Muscle of leg (tissue), 16 donors: ENCODE measurements around the gene RNF40. TPM values are rescaled to one million over a fixed set of nuclear protein-coding genes. Genes with fewer than 3 reads are reported as not detected.
A peak's percentile ranks its signal among the peaks of the same experiment; 100 is the strongest.

Source experiments
- DNase-seq: peaks from one replicate; pipeline ENCODE4 v3.0.0; 2013
- H3K27ac ChIP-seq: one replicate; pipeline ENCODE4 v1.5.1; 2013; ENCODE audit warnings: mild to moderate bottlenecking, low read length, control low read depth
- H3K27me3 ChIP-seq: one replicate; pipeline ENCODE4 v1.6.1; 2013; ENCODE audit warnings: low read length; ENCODE audit not compliant: control insufficient read depth, insufficient read depth
- H3K36me3 ChIP-seq: one replicate; pipeline ENCODE4 v1.6.1; 2013; ENCODE audit warnings: low read length; ENCODE audit not compliant: control insufficient read depth, insufficient read depth
- H3K4me1 ChIP-seq: one replicate; pipeline ENCODE4 v1.6.1; 2013; ENCODE audit warnings: low read length; ENCODE audit not compliant: control insufficient read depth, insufficient read depth
- H3K4me3 ChIP-seq: one replicate; pipeline ENCODE4 v1.5.1; 2013; ENCODE audit warnings: low read length, control low read depth
- H3K9me3 ChIP-seq: replicated peaks from 2 replicates; pipeline ENCODE4 v1.6.1; 2013; ENCODE audit warnings: low read depth, low read length; ENCODE audit not compliant: control insufficient read depth
- WGBS: methylation state at CpG from one replicate; pipeline ENCODE4 v1.1.5; 2013; ENCODE audit warnings: missing lambda C conversion rate; ENCODE audit not compliant: insufficient coverage; 5-methylcytosine and 5-hydroxymethylcytosine counted together
- long read RNA-seq, 11 donors: transcript quantifications; one replicate each; lab custom pipeline, GENCODE V29; 2026
- polyA plus RNA-seq, 8 donors: library from polyadenylated mRNA; unstranded; fragments of 120-200 nt; gene quantifications; one replicate each; pipeline versions ENCODE4 v1.2.1 to v1.2.3, GENCODE V29; 2013; ENCODE audit warnings: inconsistent platforms in 1 of 8, low replicate concordance in 1 of 8; ENCODE audit not compliant: insufficient read length in 8 of 8, insufficient read depth in 1 of 8
- total RNA-seq: library from RNA; stranded (reverse); fragments of 120-200 nt; gene quantifications from one replicate; pipeline ENCODE4 v1.2.4, GENCODE V29; 2013

Gene RNF40
- total RNA-seq (43.9 TPM), polyA plus RNA-seq (10 to 100 TPM; 46.3 to 72.0 (median 56.9) TPM)
- long read RNA-seq, donor 1, full-length matches to known transcripts, result 1 of 1 reads
- long read RNA-seq, donor 1, partial matches to known transcripts, result 0 of 1 reads
- long read RNA-seq, donor 1, other reads (novel, unspliced or antisense), result 0 of 1 reads
- long read RNA-seq, donor 2, result 0 reads
- long read RNA-seq, donor 3, full-length matches to known transcripts, result 3 of 3 reads
- long read RNA-seq, donor 3, partial matches to known transcripts, result 0 of 3 reads
- long read RNA-seq, donor 3, other reads (novel, unspliced or antisense), result 0 of 3 reads
- long read RNA-seq, donor 4, result 0 reads
- long read RNA-seq, donor 5, partial matches to known transcripts, result 12 of 14 reads
- long read RNA-seq, donor 5, other reads (novel, unspliced or antisense), result 0 of 14 reads
- long read RNA-seq, donor 6, full-length matches to known transcripts, result 1 of 1 reads
- long read RNA-seq, donor 6, partial matches to known transcripts, result 0 of 1 reads
- long read RNA-seq, donor 6, other reads (novel, unspliced or antisense), result 0 of 1 reads
- long read RNA-seq, donor 7, result 0 reads
- long read RNA-seq, donor 8, result 0 reads
- long read RNA-seq, donor 9, partial matches to known transcripts, result 6 of 6 reads
- long read RNA-seq, donor 9, other reads (novel, unspliced or antisense), result 0 of 6 reads
- long read RNA-seq, donor 10, result 0 reads
- long read RNA-seq, donor 11, result 0 reads

DNA sequence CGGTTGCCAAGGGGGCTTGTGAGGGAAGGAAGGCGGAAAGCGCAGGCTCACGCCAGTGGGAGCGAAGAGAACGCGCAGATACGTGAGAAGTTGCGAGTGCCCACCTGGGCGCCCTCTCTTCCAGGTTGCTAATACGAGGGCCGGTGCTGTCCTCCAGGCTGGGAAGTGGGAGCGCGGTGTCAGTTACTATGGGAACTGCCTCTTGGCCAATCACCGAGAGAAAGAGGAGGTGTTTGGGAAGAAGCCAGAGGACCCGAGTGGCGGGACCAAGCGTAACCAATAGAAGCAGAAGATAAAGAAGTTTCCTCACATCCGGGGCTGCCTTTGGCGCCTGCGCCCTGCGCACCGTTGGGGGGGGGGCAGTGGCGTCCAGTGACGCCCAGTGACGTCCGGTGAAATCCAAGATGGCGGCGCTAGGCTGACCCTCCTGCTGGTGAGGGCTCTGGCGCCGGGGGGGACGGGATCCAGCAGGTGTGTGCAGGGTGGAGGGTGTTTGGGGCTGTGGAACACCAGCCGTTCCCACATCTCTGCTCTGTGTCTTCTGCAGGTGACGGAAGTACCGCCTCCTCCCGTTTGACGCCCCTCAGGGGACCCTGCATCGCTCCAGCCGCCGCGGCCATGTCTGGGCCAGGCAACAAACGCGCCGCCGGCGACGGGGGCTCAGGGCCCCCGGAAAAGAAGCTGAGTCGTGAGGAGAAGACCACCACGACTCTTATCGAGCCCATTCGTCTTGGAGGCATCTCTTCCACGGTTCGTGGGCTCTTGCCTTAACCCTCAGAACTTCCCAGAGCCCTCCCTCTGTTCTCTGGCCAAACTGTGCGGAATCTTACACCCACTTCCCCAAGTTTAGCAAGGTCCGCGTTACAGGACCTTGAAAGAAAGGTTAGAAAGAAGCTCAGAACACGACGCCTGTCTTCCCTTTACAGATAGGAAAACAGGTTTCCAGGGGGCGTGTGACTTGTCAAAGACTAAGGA is at the start of gene RNF40, which contains the start of gene CFAP119:
RNF40 (plus strand) TSS at position 395 of the 975 bp plus-strand sequence; CDS start at position 619, 224 bp downstream.
CFAP119 (minus strand) TSS at position 135 of the 975 bp plus-strand sequence. CDS start 314 bp downstream, outside the sequence.
- WGBS, result under 1% methylated on average over 41 of the region's 60 CpGs
- Histone ChIP-seq H3K4me3 (peak within 1 kb of the TSS; percentile 90), H3K27ac (peak within 1 kb of the TSS; percentile 94), H3K4me1 (peaks cover 18% of the 10 kb centered on the region), H3K27me3 (no peaks in the 10 kb centered on the region), H3K9me3 (no peaks in the 10 kb centered on the region), H3K36me3 (peaks cover 50% of the 10 kb centered on the region)
- DNase-seq, result peak; percentile 99

DNA sequence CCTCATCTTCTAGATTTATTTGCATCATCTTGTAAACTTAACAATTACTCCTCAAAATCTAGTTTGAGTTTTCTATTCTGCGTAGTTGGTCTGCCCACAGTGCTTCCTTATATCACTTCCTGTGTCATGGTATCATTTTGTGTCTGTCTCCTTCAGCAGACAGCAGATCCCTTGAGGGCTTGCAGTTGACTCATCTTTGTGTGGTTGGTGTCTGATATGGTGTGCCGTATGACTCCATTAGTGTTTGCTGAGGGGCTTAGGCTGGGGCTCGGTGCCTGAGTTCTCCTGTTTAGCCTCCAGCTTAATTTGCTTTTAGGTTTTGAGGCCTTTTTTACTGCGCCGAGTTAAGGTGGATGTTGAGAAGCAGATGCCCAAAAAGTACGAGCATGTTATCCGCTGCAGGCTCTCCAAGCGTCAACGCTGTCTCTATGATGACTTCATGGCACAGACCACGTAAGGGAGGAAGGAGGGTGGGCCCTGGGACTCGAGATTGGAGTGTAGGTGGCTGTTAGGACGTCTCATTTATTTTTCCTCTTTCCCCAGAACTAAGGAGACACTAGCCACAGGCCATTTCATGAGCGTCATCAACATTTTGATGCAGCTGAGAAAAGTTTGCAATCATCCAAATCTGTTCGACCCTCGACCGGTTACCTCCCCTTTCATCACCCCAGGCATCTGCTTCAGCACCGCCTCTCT is 46.2 kb upstream of the RNF40 start:
- Histone ChIP-seq H3K36me3 (peaks cover 80% of the 10 kb centered on the region), H3K4me3 (no peak overlapping the region), H3K9me3 (no peaks in the 10 kb centered on the region), H3K4me1 (no peaks in the 10 kb centered on the region), H3K27ac (no peak overlapping the region), H3K27me3 (no peaks in the 10 kb centered on the region)
- peak; percentile 22 for DNase-seq
- WGBS, result 85% methylated on average over 8 of the region's 17 CpGs

DNA sequence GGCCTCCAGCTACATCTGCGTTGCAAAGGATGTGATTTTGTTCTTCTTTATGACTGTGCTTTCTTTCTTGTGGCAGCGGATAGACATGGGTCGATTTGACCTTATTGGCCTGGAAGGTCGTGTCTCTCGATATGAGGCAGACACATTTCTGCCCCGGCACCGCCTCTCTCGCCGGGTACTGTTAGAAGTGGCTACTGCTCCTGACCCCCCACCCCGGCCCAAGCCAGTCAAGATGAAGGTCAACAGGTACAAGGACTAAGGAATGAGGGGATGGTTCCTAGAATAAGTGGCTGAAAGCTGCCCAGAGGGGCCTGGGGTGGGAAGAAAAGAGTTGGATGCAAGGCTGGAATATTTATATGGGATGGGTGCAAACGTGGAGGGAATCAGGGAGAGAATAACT is 42.0 kb upstream of the RNF40 start:
- no peak overlapping the region for H3K27ac ChIP-seq
- no peak overlapping the region for H3K4me3 ChIP-seq
- DNase-seq, result no peak
- no peaks in the 10 kb centered on the region for H3K9me3 ChIP-seq
- no peaks in the 10 kb centered on the region for H3K4me1 ChIP-seq
- H3K27me3 ChIP-seq, result no peaks in the 10 kb centered on the region
- WGBS, result 95% methylated on average over 10 of the region's 11 CpGs
- peaks cover 89% of the 10 kb centered on the region for H3K36me3 ChIP-seq

DNA sequence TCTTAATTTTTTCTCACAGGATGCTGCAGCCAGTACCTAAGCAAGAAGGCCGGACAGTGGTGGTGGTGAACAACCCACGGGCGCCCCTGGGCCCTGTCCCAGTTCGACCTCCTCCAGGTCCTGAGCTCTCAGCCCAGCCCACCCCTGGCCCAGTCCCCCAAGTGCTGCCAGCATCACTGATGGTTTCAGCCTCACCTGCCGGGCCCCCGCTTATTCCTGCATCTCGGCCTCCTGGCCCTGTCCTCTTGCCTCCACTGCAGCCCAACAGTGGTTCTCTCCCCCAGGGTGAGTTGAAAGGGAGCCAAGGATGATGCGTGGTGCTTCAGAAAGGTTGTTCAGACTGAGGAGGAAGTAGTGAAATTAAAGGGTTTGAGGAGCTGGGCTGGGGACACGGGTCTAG is 41.4 kb upstream of the RNF40 start:
- Histone ChIP-seq H3K27me3 (no peaks in the 10 kb centered on the region), H3K27ac (no peak overlapping the region), H3K9me3 (no peaks in the 10 kb centered on the region), H3K4me3 (no peak overlapping the region), H3K4me1 (no peaks in the 10 kb centered on the region), H3K36me3 (peaks cover 94% of the 10 kb centered on the region)
- no peak for DNase-seq
- 82% methylated on average over 5 of the region's 9 CpGs for WGBS

DNA sequence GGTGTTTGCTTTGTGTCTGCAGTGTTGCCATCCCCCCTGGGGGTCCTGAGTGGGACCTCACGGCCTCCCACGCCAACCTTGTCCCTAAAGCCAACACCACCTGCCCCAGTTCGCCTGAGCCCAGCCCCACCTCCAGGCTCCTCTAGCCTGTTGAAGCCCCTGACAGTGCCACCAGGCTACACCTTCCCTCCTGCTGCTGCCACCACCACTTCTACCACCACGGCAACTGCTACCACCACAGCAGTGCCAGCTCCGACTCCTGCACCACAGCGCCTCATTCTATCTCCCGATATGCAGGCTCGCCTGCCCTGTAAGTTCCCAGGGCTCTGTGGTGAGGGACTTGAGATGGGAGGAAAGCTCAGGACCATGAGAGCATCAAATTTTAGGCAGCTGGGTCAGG is 41.0 kb upstream of the RNF40 start:
- Histone ChIP-seq H3K4me1 (no peaks in the 10 kb centered on the region), H3K9me3 (no peaks in the 10 kb centered on the region), H3K36me3 (peaks cover 92% of the 10 kb centered on the region), H3K4me3 (no peak overlapping the region), H3K27ac (no peak overlapping the region), H3K27me3 (no peaks in the 10 kb centered on the region)
- no peak for DNase-seq
- WGBS, result 100% methylated on average over 4 of the region's 8 CpGs

DNA sequence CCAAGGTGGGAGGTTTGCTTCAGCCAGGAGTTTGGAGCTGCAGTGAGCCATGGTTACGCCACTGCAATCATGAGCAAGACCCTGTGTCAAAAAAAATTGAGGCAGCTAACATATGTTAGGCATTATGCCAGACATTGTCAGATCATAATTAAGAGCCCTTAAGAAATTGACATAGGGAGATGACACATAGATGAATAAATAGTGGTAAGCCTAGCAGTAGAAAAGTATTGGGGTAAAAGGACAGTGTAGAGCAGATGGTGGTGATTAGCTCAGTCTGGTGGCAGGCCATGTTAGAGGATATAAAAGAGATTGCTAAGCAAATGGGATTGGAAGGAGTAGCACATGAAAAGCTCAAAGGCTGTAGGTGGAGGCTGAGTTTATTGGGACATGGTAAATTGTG is 40.5 kb upstream of the RNF40 start:
- H3K36me3 ChIP-seq, result peaks cover 93% of the 10 kb centered on the region
- H3K4me3 ChIP-seq, result no peak overlapping the region
- no peak for DNase-seq
- no peak overlapping the region for H3K27ac ChIP-seq
- H3K27me3 ChIP-seq, result no peaks in the 10 kb centered on the region
- H3K4me1 ChIP-seq, result no peaks in the 10 kb centered on the region
- WGBS, result 100% methylated on average over 1 of the region's 1 CpG
- no peaks in the 10 kb centered on the region for H3K9me3 ChIP-seq

DNA sequence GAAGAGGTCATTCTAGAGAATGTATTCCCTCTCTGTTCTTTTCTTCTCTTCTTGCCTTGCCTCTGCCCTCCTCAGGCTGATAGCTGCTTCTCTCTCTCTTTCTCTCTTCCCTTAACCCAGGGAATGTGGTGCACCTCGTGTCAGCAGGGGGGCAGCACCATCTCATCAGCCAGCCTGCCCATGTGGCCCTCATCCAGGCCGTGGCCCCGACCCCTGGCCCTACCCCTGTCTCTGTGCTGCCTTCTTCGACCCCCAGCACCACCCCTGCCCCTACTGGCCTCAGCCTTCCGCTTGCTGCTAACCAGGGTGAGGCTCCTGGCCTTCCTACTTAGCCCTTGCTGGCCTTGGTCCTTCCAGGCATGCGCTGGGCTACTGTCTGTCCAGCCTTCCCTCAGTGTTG is 39.7 kb upstream of the RNF40 start:
- Histone ChIP-seq H3K27me3 (no peaks in the 10 kb centered on the region), H3K9me3 (no peaks in the 10 kb centered on the region), H3K27ac (no peak overlapping the region), H3K36me3 (peaks cover 89% of the 10 kb centered on the region), H3K4me1 (no peaks in the 10 kb centered on the region), H3K4me3 (no peak overlapping the region)
- WGBS, result 85% methylated on average over 6 of the region's 6 CpGs
- DNase-seq, result no peak

DNA sequence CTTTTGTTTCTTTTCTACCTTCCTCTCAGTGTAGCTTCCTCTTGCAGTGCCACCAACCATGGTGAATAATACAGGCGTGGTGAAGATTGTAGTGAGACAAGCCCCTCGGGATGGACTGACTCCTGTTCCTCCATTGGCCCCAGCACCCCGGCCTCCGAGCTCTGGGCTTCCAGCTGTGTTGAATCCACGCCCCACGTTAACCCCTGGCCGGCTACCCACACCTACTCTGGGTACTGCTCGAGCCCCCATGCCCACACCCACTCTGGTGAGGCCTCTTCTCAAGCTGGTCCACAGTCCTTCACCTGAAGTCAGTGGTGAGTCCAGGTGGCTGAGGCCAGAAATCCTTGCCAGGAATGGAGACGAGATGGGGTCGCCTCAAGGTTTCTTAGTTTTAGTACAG is 39.2 kb upstream of the RNF40 start:
- 80% methylated on average over 6 of the region's 10 CpGs for WGBS
- no peak overlapping the region for H3K4me3 ChIP-seq
- H3K4me1 ChIP-seq, result no peaks in the 10 kb centered on the region
- H3K36me3 ChIP-seq, result peaks cover 87% of the 10 kb centered on the region
- H3K27ac ChIP-seq, result no peak overlapping the region
- no peaks in the 10 kb centered on the region for H3K9me3 ChIP-seq
- no peak for DNase-seq
- H3K27me3 ChIP-seq, result no peaks in the 10 kb centered on the region

DNA sequence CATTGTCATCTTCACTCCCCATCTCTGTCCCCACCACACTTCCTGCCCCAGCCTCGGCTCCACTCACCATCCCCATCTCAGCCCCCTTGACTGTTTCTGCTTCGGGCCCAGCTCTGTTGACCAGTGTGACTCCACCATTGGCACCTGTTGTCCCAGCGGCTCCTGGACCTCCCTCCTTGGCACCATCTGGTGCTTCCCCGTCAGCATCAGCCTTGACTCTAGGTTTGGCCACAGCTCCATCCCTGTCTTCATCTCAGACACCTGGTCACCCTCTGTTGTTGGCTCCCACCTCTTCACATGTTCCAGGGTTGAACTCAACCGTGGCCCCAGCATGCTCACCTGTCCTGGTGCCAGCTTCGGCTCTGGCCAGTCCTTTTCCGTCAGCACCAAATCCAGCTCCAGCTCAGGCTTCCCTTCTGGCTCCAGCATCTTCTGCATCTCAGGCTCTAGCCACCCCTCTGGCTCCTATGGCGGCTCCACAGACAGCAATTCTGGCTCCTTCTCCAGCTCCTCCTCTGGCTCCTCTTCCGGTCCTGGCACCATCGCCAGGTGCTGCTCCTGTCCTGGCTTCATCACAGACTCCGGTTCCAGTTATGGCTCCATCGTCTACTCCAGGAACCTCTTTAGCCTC is 38.3 kb upstream of the RNF40 start:
- Histone ChIP-seq H3K27ac (no peak overlapping the region), H3K4me1 (no peaks in the 10 kb centered on the region), H3K9me3 (no peaks in the 10 kb centered on the region), H3K27me3 (no peaks in the 10 kb centered on the region), H3K4me3 (no peak overlapping the region), H3K36me3 (peaks cover 82% of the 10 kb centered on the region)
- no peak for DNase-seq
- 93% methylated on average over 12 of the region's 12 CpGs for WGBS
